ENCODE results near the gene IRF4. TPM values are rescaled to one million over a fixed set of nuclear protein-coding genes. Genes with fewer than 3 reads are reported as not detected.

IRF4 gene
- total RNA-seq, 1 donor from 2014 or later, result 6.0 TPM

GRCh38 chr6:435441-436307 is 44.1 kb downstream of the IRF4 start:
- H3K27ac ChIP-seq, result no peak overlapping the region
- no peak for ATAC-seq

GRCh38 chr6:436308-437036 is 44.9 kb downstream of the IRF4 start:
- Histone ChIP-seq H3K4me1 (no peaks in the 10 kb centered on the region), H3K27me3 (ENCODE audit: low read depth) (no peaks in the 10 kb centered on the region), H3K36me3 (no peaks in the 10 kb centered on the region), H3K27ac (no peak overlapping the region), H3K4me3 (no peak overlapping the region), H3K9me3 (no peaks in the 10 kb centered on the region)
- no peak for TF ChIP-seq CTCF (IDR thresholded peaks at IDR 0.05)
- DNase-seq (no peak), ATAC-seq (no peak)
- intact Hi-C loops (cut with DNase I), result no loop called here

More at GRCh38 chr6:435441-436307, 44.1 kb downstream of the IRF4 start:
- no peak overlapping the region for H3K4me3 ChIP-seq
- H3K27me3 ChIP-seq (ENCODE audit: low read depth), result no peaks in the 10 kb centered on the region
- TF ChIP-seq CTCF (IDR thresholded peaks at IDR 0.05), result no peak
- H3K4me1 ChIP-seq, result no peaks in the 10 kb centered on the region
- no peak for DNase-seq
- no peaks in the 10 kb centered on the region for H3K36me3 ChIP-seq
- intact Hi-C loops (cut with DNase I), result no loop called here
- H3K9me3 ChIP-seq, result no peaks in the 10 kb centered on the region

- ATAC-seq (no peak), DNase-seq (no peak)
- intact Hi-C loops (cut with DNase I), result no loop called here
- H3K4me3 ChIP-seq, result no peak overlapping the region
- no peaks in the 10 kb centered on the region for H3K27me3 ChIP-seq (ENCODE audit: low read depth)
- H3K36me3 ChIP-seq, result no peaks in the 10 kb centered on the region
- H3K27ac ChIP-seq, result no peak overlapping the region
- no peaks in the 10 kb centered on the region for H3K4me1 ChIP-seq
- no peak for TF ChIP-seq CTCF (IDR thresholded peaks at IDR 0.05)
- H3K9me3 ChIP-seq, result no peaks in the 10 kb centered on the region
These were observed 45.5 kb downstream of the IRF4 start for GRCh38 chr6:437037-437392.

- no peaks in the 10 kb centered on the region for H3K9me3 ChIP-seq
- no peak overlapping the region for H3K27ac ChIP-seq
- intact Hi-C loops (cut with DNase I), result no loop called here
- ATAC-seq, result no peak
- no peak overlapping the region for H3K4me3 ChIP-seq
- no peak for DNase-seq
- no peak for TF ChIP-seq CTCF (IDR thresholded peaks at IDR 0.05)
- no peaks in the 10 kb centered on the region for H3K4me1 ChIP-seq
- H3K36me3 ChIP-seq, result no peaks in the 10 kb centered on the region
- peaks cover 2% of the 10 kb centered on the region for H3K27me3 ChIP-seq (ENCODE audit: low read depth)
These were observed 47.1 kb downstream of the IRF4 start for GRCh38 chr6:438634-439170.

GRCh38 chr6:439641-440167 is 48.2 kb downstream of the IRF4 start:
- H3K27ac ChIP-seq, result no peak overlapping the region
- no peaks in the 10 kb centered on the region for H3K9me3 ChIP-seq
- intact Hi-C loops (cut with DNase I), result no loop called here
- TF ChIP-seq CTCF (IDR thresholded peaks at IDR 0.05), result no peak
- H3K4me1 ChIP-seq, result no peaks in the 10 kb centered on the region
- H3K27me3 ChIP-seq (ENCODE audit: low read depth), result peaks cover 5% of the 10 kb centered on the region
- H3K36me3 ChIP-seq, result no peaks in the 10 kb centered on the region
- no peak for ATAC-seq
- no peak for DNase-seq
- H3K4me3 ChIP-seq, result no peak overlapping the region
